A673 (cell line): ENCODE results near the gene PDE6B. TPM values are rescaled to one million over a fixed set of nuclear protein-coding genes. Genes with fewer than 3 reads are reported as not detected.

ENCODE experiments used
- BruUV-seq: library from RNA; stranded (reverse); fragments of 400-500 nt; replicated peaks from 2 replicates; lab custom pipeline; 2021; lab: Mats Ljungman, UMichigan
- CTCF ChIA-PET: fragments of 300-600 bp; sonication (Branson Sonifier 250); formaldehyde crosslinking; loops from one replicate; lab custom pipeline; 2022; ENCODE audit warnings: antibody characterized with exemption; lab: Charles Lee
- POLR2A ChIA-PET: fragments of 300-600 bp; sonication (Branson Sonifier 250); formaldehyde crosslinking; loops from one replicate; lab custom pipeline; 2022; ENCODE audit warnings: antibody characterized with exemption; ENCODE audit not compliant: low non-redundant PET; lab: Charles Lee
- DNase-seq: peaks from one replicate; pipeline ENCODE4 v3.0.0-alpha.2; 2015; ENCODE audit warnings: low spot score
- H3K27ac ChIP-seq: fragments of 200-600 bp; sonication (generic); 2 replicates; pipeline ENCODE4 v1.5.1; 2016; ENCODE audit warnings: mixed run types, low read depth, mild to moderate bottlenecking, mixed read lengths, antibody characterized with exemption, low read length; ENCODE audit not compliant: poor library complexity, severe bottlenecking
- H3K27me3 ChIP-seq: fragments of 200-600 bp; sonication (generic); replicated peaks from 2 replicates; pipeline ENCODE4 v1.6.1; 2017; ENCODE audit warnings: mixed run types, low read depth, mild to moderate bottlenecking, mixed read lengths, antibody characterized with exemption, low read length; ENCODE audit not compliant: insufficient read depth, poor library complexity
- H3K36me3 ChIP-seq: fragments of 200-600 bp; sonication (generic); 2 replicates; pipeline ENCODE4 v1.6.1; 2016; ENCODE audit warnings: mixed run types, mild to moderate bottlenecking, mixed read lengths, antibody characterized with exemption, low read length; ENCODE audit not compliant: insufficient read depth, poor library complexity, severe bottlenecking
- H3K4me1 ChIP-seq: fragments of 200-600 bp; sonication (generic); 2 replicates; pipeline ENCODE4 v1.6.1; 2017; ENCODE audit warnings: mixed run types, mild to moderate bottlenecking, mixed read lengths, antibody characterized with exemption, low read length; ENCODE audit not compliant: insufficient read depth, poor library complexity, severe bottlenecking
- H3K4me3 ChIP-seq: fragments of 200-600 bp; sonication (generic); 2 replicates; pipeline ENCODE4 v1.5.1; 2016; ENCODE audit warnings: low read depth, mixed run types, mild to moderate bottlenecking, mixed read lengths, low read length; ENCODE audit not compliant: poor library complexity, severe bottlenecking
- H3K9me3 ChIP-seq: fragments of 200-600 bp; sonication (generic); 2 replicates; pipeline ENCODE4 v1.6.1; 2016; ENCODE audit warnings: mixed run types, low read depth, mild to moderate bottlenecking, mixed read lengths, antibody characterized with exemption, low read length; ENCODE audit not compliant: poor library complexity, severe bottlenecking
- CTCF ChIP-seq: fragments of 300-800, 200-600 bp; sonication (generic); conservative IDR thresholded peaks from 2 replicates; pipeline ENCODE4 v1.5.1; 2017; ENCODE audit warnings: low read depth, mild to moderate bottlenecking, antibody characterized with exemption, low read length, moderate library complexity, mixed read lengths
- EZH2 ChIP-seq: fragments of 200-600 bp; sonication (generic); IDR thresholded peaks from 2 replicates; pipeline ENCODE4 v1.6.1; 2017; ENCODE audit warnings: borderline replicate concordance, low read depth, mild to moderate bottlenecking, mixed read lengths, antibody characterized with exemption, low read length; ENCODE audit not compliant: poor library complexity, severe bottlenecking
- intact Hi-C: fragments of 100-400 bp; cut with micrococcal nuclease; formaldehyde crosslinking; loops from one replicate; pipeline ENCODE4 v1.10.0; 2022; ENCODE audit not compliant: unreplicated experiment
- total RNA-seq: library from RNA; stranded (reverse); gene quantifications from 2 replicates; pipeline ENCODE4 v1.2.3, GENCODE V29; 2021

Gene PDE6B
- total RNA-seq, 1 experiment from 2014 or later = 10.4 TPM

- no peak for DNase-seq
- intact Hi-C loops = no loop called here
- no peak overlapping the region for H3K27ac ChIP-seq
- POLR2A ChIA-PET = no interaction called here
- TF ChIP-seq CTCF (no peak), EZH2 (no peak)
- peaks cover 4% of the 10 kb centered on the region for H3K4me1 ChIP-seq
- BruUV-seq = TSS peak; percentile 65
- no peaks in the 10 kb centered on the region for H3K27me3 ChIP-seq
- H3K36me3 ChIP-seq = no peaks in the 10 kb centered on the region
- CTCF ChIA-PET = interaction anchor here (1.0 kb wide), 1 partner anchor 12 kb away, joined by 4 read pairs; the partner anchor contains the start of genes ATP5ME and MYL5
- no peak overlapping the region for H3K4me3 ChIP-seq
- H3K9me3 ChIP-seq = no peaks in the 10 kb centered on the region
These were observed 36.7 kb downstream of the PDE6B start for GRCh38 chr4:661881-662761.

DNA sequence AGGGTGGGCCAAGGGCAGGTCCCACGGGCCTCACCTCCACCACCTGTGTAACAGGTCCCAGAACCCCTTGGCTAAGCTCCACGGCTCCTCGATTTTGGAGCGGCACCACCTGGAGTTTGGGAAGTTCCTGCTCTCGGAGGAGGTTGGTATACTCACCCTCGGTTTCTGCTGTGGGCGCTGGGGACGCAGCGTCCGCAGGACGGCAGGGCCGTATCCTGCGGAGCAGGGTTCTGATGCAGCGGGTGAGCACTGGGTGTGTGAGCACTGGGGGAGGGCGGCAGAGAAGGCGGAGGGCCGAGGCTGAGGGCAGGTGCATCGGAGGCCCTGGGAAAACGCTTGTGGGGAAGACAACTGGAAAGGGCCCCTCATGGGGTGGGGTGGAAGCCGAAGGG, 37.7 kb downstream of the PDE6B start:
- no peaks in the 10 kb centered on the region for H3K36me3 ChIP-seq
- ChIA-PET POLR2A (no interaction called here), CTCF (interaction anchor here (1.0 kb wide), 1 partner anchor 11 kb away, joined by 4 read pairs; the partner anchor contains the start of genes ATP5ME and MYL5)
- peaks cover 4% of the 10 kb centered on the region for H3K4me1 ChIP-seq
- H3K9me3 ChIP-seq = no peaks in the 10 kb centered on the region
- H3K27me3 ChIP-seq = no peaks in the 10 kb centered on the region
- DNase-seq = no peak
- peak overlapping the region; percentile 77 for H3K4me3 ChIP-seq
- H3K27ac ChIP-seq = peak overlapping the region; percentile 79
- intact Hi-C loops = no loop called here
- BruUV-seq = no TSS peak
- no peak for TF ChIP-seq EZH2
- TF ChIP-seq CTCF = no peak

GRCh38 chr4:663438-664428, 38.4 kb downstream of the PDE6B start:
- TSS peak; percentile 58 for BruUV-seq
- no peaks in the 10 kb centered on the region for H3K27me3 ChIP-seq
- CTCF ChIA-PET = interaction anchor here (1.0 kb wide), 1 partner anchor 10 kb away, joined by 4 read pairs; the partner anchor contains the start of genes ATP5ME and MYL5
- peak; percentile 87 for DNase-seq
- no peaks in the 10 kb centered on the region for H3K9me3 ChIP-seq
- H3K36me3 ChIP-seq = no peaks in the 10 kb centered on the region
- H3K27ac ChIP-seq = peak overlapping the region; percentile 79
- POLR2A ChIA-PET = no interaction called here
- intact Hi-C loops = no loop called here
- no peak for TF ChIP-seq EZH2
- TF ChIP-seq CTCF = peak; percentile 38; the same call in 1 of the 2 replicates
- H3K4me3 ChIP-seq = peak overlapping the region; percentile 77
- peaks cover 4% of the 10 kb centered on the region for H3K4me1 ChIP-seq
